ENCODE data around the gene DIAPH2.

The DIAPH2 gene

DNA sequence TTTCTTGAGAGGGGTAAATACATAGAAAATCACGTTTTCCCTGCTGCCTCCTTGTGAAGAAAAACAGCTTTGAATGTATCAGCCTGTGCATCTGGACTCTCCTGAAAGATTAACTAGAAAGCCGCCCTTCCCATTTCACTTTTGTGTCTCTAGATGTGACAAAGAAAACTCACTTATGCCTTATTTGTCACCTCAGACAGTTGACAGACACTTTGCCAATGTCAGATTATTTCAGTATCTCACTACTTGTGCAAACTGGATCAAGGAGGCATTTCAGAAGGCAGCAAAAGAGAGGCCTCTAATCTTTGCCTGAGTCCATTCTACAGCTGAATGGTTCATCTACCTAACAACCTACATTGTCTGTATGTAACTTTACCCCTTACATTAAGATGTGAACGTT, 954.0 kb downstream of the DIAPH2 start:
- DNase-seq (ENCODE audit: extremely low spot score): no peak
- TF ChIP-seq LEF1 (IDR thresholded peaks at IDR 0.05; ENCODE audit: borderline replicate concordance): no peak
- no peak for TF ChIP-seq NFRKB (IDR thresholded peaks at IDR 0.05)
- no peak for TF ChIP-seq FOXK2 (IDR thresholded peaks at IDR 0.05)
- TF ChIP-seq L3MBTL2 (conservative IDR thresholded peaks at IDR 0.05): no peak
- TF ChIP-seq ARNT (IDR thresholded peaks at IDR 0.05): no peak
- TF ChIP-seq SUZ12 (IDR thresholded peaks at IDR 0.05): no peak
- POLR2A ChIA-PET: no interaction called here

DNA sequence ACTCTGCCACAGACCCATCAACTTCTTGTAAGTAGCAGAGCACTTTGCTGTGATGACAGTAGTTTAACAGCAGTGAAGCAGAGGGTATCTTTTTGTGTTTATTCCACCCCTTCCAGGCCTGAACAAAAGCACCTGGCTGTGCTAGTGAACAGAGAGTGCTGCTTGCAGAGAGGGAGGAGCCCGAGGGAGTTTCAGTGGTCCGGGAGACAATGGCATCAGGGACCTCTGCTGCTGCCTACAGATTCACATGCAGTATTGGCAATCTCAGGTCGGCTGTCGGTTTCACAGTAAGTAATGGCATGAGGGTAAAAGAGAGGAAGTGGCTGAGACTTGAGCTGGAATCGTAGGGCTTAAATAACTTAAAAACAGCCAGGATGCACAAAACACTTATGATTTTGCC, 954.9 kb downstream of the DIAPH2 start:
- no peak for TF ChIP-seq SUZ12 (IDR thresholded peaks at IDR 0.05)
- TF ChIP-seq, protein P1, sequence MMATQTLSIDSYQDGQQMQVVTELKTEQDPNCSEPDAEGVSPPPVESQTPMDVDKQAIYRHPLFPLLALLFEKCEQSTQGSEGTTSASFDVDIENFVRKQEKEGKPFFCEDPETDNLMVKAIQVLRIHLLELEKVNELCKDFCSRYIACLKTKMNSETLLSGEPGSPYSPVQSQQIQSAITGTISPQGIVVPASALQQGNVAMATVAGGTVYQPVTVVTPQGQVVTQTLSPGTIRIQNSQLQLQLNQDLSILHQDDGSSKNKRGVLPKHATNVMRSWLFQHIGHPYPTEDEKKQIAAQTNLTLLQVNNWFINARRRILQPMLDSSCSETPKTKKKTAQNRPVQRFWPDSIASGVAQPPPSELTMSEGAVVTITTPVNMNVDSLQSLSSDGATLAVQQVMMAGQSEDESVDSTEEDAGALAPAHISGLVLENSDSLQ (IDR thresholded peaks at IDR 0.05): no peak
- TF ChIP-seq BHLHE40 (IDR thresholded peaks at IDR 0.05; ENCODE audit: borderline replicate concordance): no peak
- no peak for TF ChIP-seq L3MBTL2 (conservative IDR thresholded peaks at IDR 0.05)
- no peak for TF ChIP-seq ARNT (IDR thresholded peaks at IDR 0.05)
- no peak for TF ChIP-seq FOXA1 (IDR thresholded peaks at IDR 0.05)
- no peak for TF ChIP-seq NFRKB (IDR thresholded peaks at IDR 0.05)
- TF ChIP-seq ZNF384 (IDR thresholded peaks at IDR 0.05): no peak
- no peak for TF ChIP-seq FOXM1 (IDR thresholded peaks at IDR 0.05; ENCODE audit: borderline replicate concordance)
- TF ChIP-seq HDGF (IDR thresholded peaks at IDR 0.05; ENCODE audit: borderline replicate concordance): no peak
- no peak for TF ChIP-seq CTBP1 (IDR thresholded peaks at IDR 0.05; ENCODE audit: borderline replicate concordance)
- TF ChIP-seq SP1 (IDR thresholded peaks at IDR 0.05): no peak
- no peak for TF ChIP-seq TARDBP (IDR thresholded peaks at IDR 0.05)
- TF ChIP-seq FOXK2 (IDR thresholded peaks at IDR 0.05): no peak
- ChIA-PET CTCF (no interaction called here), POLR2A (no interaction called here)
- DNase-seq (ENCODE audit: extremely low spot score): no peak

More for the DNA sequence above, 954.0 kb downstream of the DIAPH2 start:
- CTCF ChIA-PET: no interaction called here
